ENCODE measurements around the gene CFAP161.

CFAP161 gene

DNA sequence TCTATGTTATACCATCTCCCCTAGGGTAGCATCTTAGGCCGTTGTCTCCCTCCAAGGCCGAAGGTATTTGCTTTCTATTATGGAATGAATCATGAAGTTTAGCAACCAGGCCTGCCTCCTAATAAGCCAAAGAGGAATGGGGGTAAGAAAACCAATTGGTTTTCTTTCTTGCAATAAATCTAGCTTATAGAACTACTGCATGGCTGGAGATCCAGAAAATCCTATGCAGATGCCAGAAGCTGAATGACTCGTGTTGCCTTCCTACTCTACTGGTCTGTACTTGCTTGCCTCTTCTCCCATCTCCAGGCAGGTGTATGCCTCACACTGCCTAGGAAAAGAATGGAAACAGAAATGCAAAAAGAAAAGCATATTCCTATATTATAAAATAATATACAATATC lies 31.5 kb downstream of the CFAP161 start:
- Histone ChIP-seq H3K79me2 (ENCODE audit: control insufficient read depth, low read length) (no peaks in the 10 kb centered on the region), H3K9me3 (ENCODE audit: control insufficient read depth, insufficient read depth, low read length) (no peaks in the 10 kb centered on the region), H3K27me3 (ENCODE audit: control insufficient read depth, low read length) (peaks cover 13% of the 10 kb centered on the region), H3K27ac (ENCODE audit: low read depth, low read length) (no peak overlapping the region), H3K9me2 (replicated peaks; ENCODE audit: control insufficient read depth, low read length) (no peaks in the 10 kb centered on the region), H3K4me3 (ENCODE audit: low read length) (no peak overlapping the region), H3K4me2 (ENCODE audit: low read length) (no peak overlapping the region), H4K20me1 (ENCODE audit: control insufficient read depth, insufficient read depth, low read depth, low read length) (no peaks in the 10 kb centered on the region), H3F3A (ENCODE audit: control insufficient read depth, insufficient read depth) (no peaks in the 10 kb centered on the region), H3K36me3 (ENCODE audit: control insufficient read depth, low read length) (no peaks in the 10 kb centered on the region), H3K4me1 (ENCODE audit: control insufficient read depth, low read length) (no peaks in the 10 kb centered on the region)
- TF ChIP-seq EZH2phosphoT487 (IDR thresholded peaks at IDR 0.05; ENCODE audit: borderline replicate concordance, low read length) = no peak
- TF ChIP-seq, protein P1, sequence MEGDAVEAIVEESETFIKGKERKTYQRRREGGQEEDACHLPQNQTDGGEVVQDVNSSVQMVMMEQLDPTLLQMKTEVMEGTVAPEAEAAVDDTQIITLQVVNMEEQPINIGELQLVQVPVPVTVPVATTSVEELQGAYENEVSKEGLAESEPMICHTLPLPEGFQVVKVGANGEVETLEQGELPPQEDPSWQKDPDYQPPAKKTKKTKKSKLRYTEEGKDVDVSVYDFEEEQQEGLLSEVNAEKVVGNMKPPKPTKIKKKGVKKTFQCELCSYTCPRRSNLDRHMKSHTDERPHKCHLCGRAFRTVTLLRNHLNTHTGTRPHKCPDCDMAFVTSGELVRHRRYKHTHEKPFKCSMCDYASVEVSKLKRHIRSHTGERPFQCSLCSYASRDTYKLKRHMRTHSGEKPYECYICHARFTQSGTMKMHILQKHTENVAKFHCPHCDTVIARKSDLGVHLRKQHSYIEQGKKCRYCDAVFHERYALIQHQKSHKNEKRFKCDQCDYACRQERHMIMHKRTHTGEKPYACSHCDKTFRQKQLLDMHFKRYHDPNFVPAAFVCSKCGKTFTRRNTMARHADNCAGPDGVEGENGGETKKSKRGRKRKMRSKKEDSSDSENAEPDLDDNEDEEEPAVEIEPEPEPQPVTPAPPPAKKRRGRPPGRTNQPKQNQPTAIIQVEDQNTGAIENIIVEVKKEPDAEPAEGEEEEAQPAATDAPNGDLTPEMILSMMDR (IDR thresholded peaks at IDR 0.05; ENCODE audit: low read depth, low read length, poor library complexity, severe bottlenecking) = no peak

GRCh38 chr15:81166636-81167305 lies 32.7 kb downstream of the CFAP161 start:
- Histone ChIP-seq H3F3A (ENCODE audit: control insufficient read depth, insufficient read depth) (no peaks in the 10 kb centered on the region), H4K20me1 (ENCODE audit: control insufficient read depth, insufficient read depth, low read depth, low read length) (no peaks in the 10 kb centered on the region), H3K9me2 (replicated peaks; ENCODE audit: control insufficient read depth, low read length) (no peaks in the 10 kb centered on the region), H3K4me3 (ENCODE audit: low read length) (no peak overlapping the region), H3K4me1 (ENCODE audit: control insufficient read depth, low read length) (no peaks in the 10 kb centered on the region), H3K27ac (ENCODE audit: low read depth, low read length) (no peak overlapping the region), H3K4me2 (ENCODE audit: low read length) (no peak overlapping the region), H3K27me3 (ENCODE audit: control insufficient read depth, low read length) (peaks cover 21% of the 10 kb centered on the region), H3K79me2 (ENCODE audit: control insufficient read depth, low read length) (no peaks in the 10 kb centered on the region), H3K36me3 (ENCODE audit: control insufficient read depth, low read length) (no peaks in the 10 kb centered on the region), H3K9me3 (ENCODE audit: control insufficient read depth, insufficient read depth, low read length) (no peaks in the 10 kb centered on the region)
- TF ChIP-seq, protein P1 (IDR thresholded peaks at IDR 0.05; ENCODE audit: low read depth, low read length, poor library complexity, severe bottlenecking) = no peak
- no peak for TF ChIP-seq EZH2phosphoT487 (IDR thresholded peaks at IDR 0.05; ENCODE audit: borderline replicate concordance, low read length)

GRCh38 chr15:81168131-81168526 lies 34.1 kb downstream of the CFAP161 start:
- Histone ChIP-seq H3K4me3 (ENCODE audit: low read length) (no peak overlapping the region), H3K27ac (ENCODE audit: low read depth, low read length) (no peak overlapping the region), H3K9me3 (ENCODE audit: control insufficient read depth, insufficient read depth, low read length) (no peaks in the 10 kb centered on the region), H3K79me2 (ENCODE audit: control insufficient read depth, low read length) (no peaks in the 10 kb centered on the region), H3K4me1 (ENCODE audit: control insufficient read depth, low read length) (no peaks in the 10 kb centered on the region), H3K4me2 (ENCODE audit: low read length) (no peak overlapping the region), H3K36me3 (ENCODE audit: control insufficient read depth, low read length) (no peaks in the 10 kb centered on the region), H4K20me1 (ENCODE audit: control insufficient read depth, insufficient read depth, low read depth, low read length) (no peaks in the 10 kb centered on the region), H3F3A (ENCODE audit: control insufficient read depth, insufficient read depth) (no peaks in the 10 kb centered on the region), H3K27me3 (ENCODE audit: control insufficient read depth, low read length) (peaks cover 16% of the 10 kb centered on the region), H3K9me2 (replicated peaks; ENCODE audit: control insufficient read depth, low read length) (no peaks in the 10 kb centered on the region)
- TF ChIP-seq, protein P1 (IDR thresholded peaks at IDR 0.05; ENCODE audit: low read depth, low read length, poor library complexity, severe bottlenecking) = no peak
